ENCODE measurements around the gene NRGN. TPM values are rescaled to one million over a fixed set of nuclear protein-coding genes. Genes with fewer than 3 reads are reported as not detected.

The NRGN gene
- total RNA-seq, 4 donors from 2014 or later: 1.0 to 3.2 (median 2.0) TPM

- DNase-seq (ENCODE audit: low spot score): no peak
- ATAC-seq (ENCODE audit: low FRiP score): peak; percentile 31
- no peak for TF ChIP-seq CTCF (IDR thresholded peaks at IDR 0.05)
Measured at GRCh38 chr11:124751741-124752470, 12.2 kb downstream of the NRGN start, which contains the start of gene VSIG2. TSS of gene VSIG2 (minus strand) at chr11:124752255. CDS start at chr11:124752137, 118 bp downstream.

DNA sequence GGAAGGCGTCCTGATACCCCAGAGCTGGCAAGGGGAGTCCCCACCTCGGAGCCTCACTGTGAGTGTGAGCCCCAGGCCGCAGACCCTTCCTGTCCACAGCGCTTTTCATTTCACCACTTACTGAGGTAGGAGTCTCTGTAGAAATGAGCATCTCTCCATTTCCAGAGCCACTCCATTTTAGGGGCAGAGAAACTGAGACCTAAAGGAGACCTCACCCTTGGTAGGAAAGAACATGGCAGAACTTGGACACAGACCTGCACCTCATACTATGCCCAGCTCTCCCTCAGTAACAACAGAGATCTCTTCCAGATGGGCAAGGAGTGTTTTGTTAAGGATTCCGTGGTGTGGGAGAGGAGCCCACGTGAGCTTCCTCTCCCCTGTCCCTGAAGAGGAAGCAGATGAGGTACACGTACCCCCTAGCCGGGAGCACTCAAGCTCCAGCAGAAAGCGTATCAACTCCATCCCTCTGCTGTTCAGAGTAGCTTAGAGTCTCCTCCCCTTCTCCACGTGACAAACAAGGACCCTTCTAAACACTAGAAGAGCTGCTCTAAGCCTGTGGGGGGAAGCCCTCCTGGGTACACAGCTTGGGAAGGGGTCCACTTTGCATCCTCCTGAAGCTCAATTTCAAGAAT lies 12.8 kb downstream of the NRGN start:
- ATAC-seq (ENCODE audit: low FRiP score) (no peak), DNase-seq (ENCODE audit: low spot score) (no peak)
- TF ChIP-seq CTCF (IDR thresholded peaks at IDR 0.05): no peak

GRCh38 chr11:124753205-124753604 lies 13.5 kb downstream of the NRGN start:
- ATAC-seq (ENCODE audit: low FRiP score) (no peak), DNase-seq (ENCODE audit: low spot score) (no peak)
- TF ChIP-seq CTCF (IDR thresholded peaks at IDR 0.05): no peak

- DNase-seq (ENCODE audit: low spot score): no peak
- no peak for ATAC-seq (ENCODE audit: low FRiP score)
- no peak for TF ChIP-seq CTCF (IDR thresholded peaks at IDR 0.05)
Measured at GRCh38 chr11:124753624-124754023, 13.9 kb downstream of the NRGN start.

- ATAC-seq (ENCODE audit: low FRiP score) (no peak), DNase-seq (ENCODE audit: low spot score) (no peak)
- TF ChIP-seq CTCF (IDR thresholded peaks at IDR 0.05): no peak
Measured at GRCh38 chr11:124754309-124754708, 14.6 kb downstream of the NRGN start.

GRCh38 chr11:124754710-124755109 lies 15.0 kb downstream of the NRGN start:
- TF ChIP-seq CTCF (IDR thresholded peaks at IDR 0.05): no peak
- ATAC-seq (ENCODE audit: low FRiP score) (no peak), DNase-seq (ENCODE audit: low spot score) (no peak)

All from omental fat pad (tissue), 4 donors.